ENCODE measurements around the gene ULK1.

The ULK1 gene

DNA sequence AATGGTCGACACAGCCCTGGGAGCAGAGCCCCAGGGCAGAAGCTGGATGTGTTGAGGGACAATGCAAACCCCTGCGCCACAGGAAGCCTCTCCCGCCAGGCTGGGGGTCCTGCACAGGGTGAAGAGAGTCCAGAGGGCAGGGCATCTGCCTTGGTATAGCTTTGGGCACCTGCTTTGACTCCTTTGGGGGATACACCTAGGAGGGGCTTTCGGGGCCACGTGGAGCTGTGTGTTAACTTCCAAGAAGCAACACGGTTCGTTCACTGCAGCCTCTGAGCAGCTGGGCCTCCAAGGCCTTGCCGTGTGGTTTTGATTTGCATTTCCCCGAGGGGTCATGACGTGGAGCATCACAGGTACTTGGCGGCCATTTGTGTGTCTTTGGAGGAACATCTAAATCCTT lies 28.8 kb downstream of the ULK1 start:
- CTCF ChIA-PET, result interaction anchor here (0.9 kb wide), 1 partner anchor 10 kb away, joined by 3 read pairs; no protein-coding TSS in a partner anchor
- no peak for TF ChIP-seq IKZF3 (tag by site-specific recombination; IDR thresholded peaks at IDR 0.05)
- no peak for TF ChIP-seq PRDM2 (tag by site-specific recombination; IDR thresholded peaks at IDR 0.05; ENCODE audit: borderline replicate concordance)
- no peak for TF ChIP-seq GLIS2 (tag by site-specific recombination; IDR thresholded peaks at IDR 0.05)
- TF ChIP-seq PRDM1 (tag by site-specific recombination; IDR thresholded peaks at IDR 0.05), result no peak
- TF ChIP-seq, protein P1, sequence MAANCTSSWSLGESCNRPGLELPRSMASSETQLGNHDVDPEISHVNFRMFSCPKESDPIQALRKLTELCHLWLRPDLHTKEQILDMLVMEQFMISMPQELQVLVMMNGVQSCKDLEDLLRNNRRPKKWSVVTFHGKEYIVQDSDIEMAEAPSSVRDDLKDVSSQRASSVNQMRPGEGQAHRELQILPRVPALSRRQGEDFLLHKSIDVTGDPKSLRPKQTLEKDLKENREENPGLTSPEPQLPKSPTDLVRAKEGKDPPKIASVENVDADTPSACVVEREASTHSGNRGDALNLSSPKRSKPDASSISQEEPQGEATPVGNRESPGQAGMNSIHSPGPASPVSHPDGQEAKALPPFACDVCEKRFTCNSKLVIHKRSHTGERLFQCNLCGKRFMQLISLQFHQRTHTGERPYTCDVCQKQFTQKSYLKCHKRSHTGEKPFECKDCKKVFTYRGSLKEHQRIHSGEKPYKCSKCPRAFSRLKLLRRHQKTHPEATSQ (tag by site-specific recombination; IDR thresholded peaks at IDR 0.05), result no peak
- TF ChIP-seq, protein P2, sequence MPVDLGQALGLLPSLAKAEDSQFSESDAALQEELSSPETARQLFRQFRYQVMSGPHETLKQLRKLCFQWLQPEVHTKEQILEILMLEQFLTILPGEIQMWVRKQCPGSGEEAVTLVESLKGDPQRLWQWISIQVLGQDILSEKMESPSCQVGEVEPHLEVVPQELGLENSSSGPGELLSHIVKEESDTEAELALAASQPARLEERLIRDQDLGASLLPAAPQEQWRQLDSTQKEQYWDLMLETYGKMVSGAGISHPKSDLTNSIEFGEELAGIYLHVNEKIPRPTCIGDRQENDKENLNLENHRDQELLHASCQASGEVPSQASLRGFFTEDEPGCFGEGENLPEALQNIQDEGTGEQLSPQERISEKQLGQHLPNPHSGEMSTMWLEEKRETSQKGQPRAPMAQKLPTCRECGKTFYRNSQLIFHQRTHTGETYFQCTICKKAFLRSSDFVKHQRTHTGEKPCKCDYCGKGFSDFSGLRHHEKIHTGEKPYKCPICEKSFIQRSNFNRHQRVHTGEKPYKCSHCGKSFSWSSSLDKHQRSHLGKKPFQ (tag by site-specific recombination; IDR thresholded peaks at IDR 0.05), result no peak
- TF ChIP-seq SP3 (tag by site-specific recombination; IDR thresholded peaks at IDR 0.05), result no peak
- no peak for TF ChIP-seq MZF1 (tag by site-specific recombination; IDR thresholded peaks at IDR 0.05; ENCODE audit: borderline replicate concordance)
- TF ChIP-seq ZNF660 (tag by site-specific recombination; IDR thresholded peaks at IDR 0.05), result no peak
- TF ChIP-seq, protein P3, sequence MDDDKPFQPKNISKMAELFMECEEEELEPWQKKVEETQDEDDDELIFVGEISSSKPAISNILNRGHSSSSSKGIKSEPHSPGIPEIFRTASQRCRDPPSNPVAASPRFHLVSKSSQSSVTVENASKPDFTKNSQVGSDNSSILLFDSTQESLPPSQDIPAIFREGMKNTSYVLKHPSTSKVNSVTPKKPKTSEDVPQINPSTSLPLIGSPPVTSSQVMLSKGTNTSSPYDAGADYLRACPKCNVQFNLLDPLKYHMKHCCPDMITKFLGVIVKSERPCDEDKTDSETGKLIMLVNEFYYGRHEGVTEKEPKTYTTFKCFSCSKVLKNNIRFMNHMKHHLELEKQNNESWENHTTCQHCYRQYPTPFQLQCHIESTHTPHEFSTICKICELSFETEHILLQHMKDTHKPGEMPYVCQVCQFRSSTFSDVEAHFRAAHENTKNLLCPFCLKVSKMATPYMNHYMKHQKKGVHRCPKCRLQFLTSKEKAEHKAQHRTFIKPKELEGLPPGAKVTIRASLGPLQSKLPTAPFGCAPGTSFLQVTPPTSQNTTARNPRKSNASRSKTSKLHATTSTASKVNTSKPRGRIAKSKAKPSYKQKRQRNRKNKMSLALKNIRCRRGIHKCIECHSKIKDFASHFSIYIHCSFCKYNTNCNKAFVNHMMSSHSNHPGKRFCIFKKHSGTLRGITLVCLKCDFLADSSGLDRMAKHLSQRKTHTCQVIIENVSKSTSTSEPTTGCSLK (tag by site-specific recombination; IDR thresholded peaks at IDR 0.05), result no peak
- TF ChIP-seq ZNF274 (IDR thresholded peaks at IDR 0.05; ENCODE audit: low read length), result no peak
- TF ChIP-seq ZNF274 (tag by site-specific recombination; IDR thresholded peaks at IDR 0.05; ENCODE audit: borderline replicate concordance), result no peak
- TF ChIP-seq ZSCAN4 (tag by site-specific recombination; IDR thresholded peaks at IDR 0.05), result no peak
- no peak for TF ChIP-seq ZNF26 (tag by site-specific recombination; IDR thresholded peaks at IDR 0.05)
- no peak for TF ChIP-seq ZNF837 (tag by site-specific recombination; IDR thresholded peaks at IDR 0.05)
- TF ChIP-seq, protein P4, sequence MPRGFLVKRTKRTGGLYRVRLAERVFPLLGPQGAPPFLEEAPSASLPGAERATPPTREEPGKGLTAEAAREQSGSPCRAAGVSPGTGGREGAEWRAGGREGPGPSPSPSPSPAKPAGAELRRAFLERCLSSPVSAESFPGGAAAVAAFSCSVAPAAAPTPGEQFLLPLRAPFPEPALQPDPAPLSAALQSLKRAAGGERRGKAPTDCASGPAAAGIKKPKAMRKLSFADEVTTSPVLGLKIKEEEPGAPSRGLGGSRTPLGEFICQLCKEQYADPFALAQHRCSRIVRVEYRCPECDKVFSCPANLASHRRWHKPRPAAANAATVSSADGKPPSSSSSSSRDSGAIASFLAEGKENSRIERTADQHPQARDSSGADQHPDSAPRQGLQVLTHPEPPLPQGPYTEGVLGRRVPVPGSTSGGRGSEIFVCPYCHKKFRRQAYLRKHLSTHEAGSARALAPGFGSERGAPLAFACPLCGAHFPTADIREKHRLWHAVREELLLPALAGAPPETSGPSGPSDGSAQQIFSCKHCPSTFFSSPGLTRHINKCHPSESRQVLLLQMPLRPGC (tag by site-specific recombination; IDR thresholded peaks at IDR 0.05), result no peak
- TF ChIP-seq ZEB2 (tag by site-specific recombination; IDR thresholded peaks at IDR 0.05), result no peak
- TF ChIP-seq ZIC2 (tag by site-specific recombination; IDR thresholded peaks at IDR 0.05), result no peak
- Histone ChIP-seq H3K4me1 (ENCODE audit: control insufficient read depth, insufficient read depth, low read length) (no peaks in the 10 kb centered on the region), H3K4me3 (ENCODE audit: low read depth, low read length) (no peak overlapping the region), H3K36me3 (ENCODE audit: control insufficient read depth in 2 of 2, insufficient read depth in 1 of 2, low read length in 2 of 2) (peaks cover 0 to 46% of the 10 kb centered on the region in 2 experiments; a peak in 2 of 3 replicates), H3K27ac (ENCODE audit: extremely low read depth, low read depth, low read length) (no peak overlapping the region), H3K9me3 (ENCODE audit: control insufficient read depth, insufficient read depth, low read depth, low read length) (no peaks in the 10 kb centered on the region)
- POLR2A ChIA-PET, result no interaction called here
